ENCODE data around the gene PPT2.
A peak's percentile ranks its signal among the peaks of the same experiment; 100 is the strongest.

Gene PPT2

DNA sequence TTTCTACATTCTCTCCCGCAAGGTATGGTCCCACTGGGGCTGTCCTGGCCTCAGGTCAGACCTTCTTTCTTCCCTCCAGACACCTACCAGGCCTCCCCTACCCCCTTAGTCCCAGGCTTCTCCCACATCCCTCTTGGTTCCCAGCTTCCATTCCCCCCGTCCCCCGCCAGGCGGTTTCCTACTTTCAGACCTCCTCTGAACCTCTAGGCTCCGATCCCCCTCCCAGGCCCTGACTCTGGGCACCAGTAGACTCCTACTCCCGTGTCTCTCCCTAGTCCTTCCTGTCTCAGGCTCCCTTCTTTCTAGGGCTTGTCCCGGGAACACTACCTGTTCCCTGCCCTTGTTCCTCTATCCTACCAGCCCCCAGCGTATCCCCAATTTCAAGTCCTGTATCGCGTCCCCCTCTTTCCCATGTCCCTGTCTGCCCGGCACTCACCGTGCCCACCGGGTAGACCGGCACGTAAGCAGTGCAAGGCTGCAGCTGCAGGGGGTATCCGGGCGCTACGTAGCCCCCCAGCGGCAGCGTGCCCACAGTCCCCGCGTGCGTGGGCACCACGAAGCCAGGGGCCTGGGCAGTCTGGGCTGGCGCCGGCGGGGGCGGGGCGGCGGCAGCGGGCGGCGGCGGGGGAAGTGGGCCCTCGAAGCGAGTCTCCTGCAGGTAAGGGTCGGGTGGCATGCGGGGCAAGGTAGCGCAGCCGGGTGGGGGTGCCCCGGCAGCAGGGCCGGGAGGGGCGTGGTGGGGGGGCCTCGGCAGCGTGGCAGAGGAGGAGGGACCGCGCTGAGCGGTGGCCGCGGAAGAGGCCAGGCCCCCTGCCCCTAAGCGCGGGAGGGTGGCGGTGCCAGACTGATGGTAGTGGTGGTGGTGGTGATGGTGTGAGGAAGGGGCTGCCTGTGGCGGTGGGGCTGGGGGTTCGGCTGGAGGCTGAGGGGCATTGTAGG, 3.7 kb upstream of the PPT2 start:
- H3K27ac ChIP-seq, result no peak overlapping the region

DNA sequence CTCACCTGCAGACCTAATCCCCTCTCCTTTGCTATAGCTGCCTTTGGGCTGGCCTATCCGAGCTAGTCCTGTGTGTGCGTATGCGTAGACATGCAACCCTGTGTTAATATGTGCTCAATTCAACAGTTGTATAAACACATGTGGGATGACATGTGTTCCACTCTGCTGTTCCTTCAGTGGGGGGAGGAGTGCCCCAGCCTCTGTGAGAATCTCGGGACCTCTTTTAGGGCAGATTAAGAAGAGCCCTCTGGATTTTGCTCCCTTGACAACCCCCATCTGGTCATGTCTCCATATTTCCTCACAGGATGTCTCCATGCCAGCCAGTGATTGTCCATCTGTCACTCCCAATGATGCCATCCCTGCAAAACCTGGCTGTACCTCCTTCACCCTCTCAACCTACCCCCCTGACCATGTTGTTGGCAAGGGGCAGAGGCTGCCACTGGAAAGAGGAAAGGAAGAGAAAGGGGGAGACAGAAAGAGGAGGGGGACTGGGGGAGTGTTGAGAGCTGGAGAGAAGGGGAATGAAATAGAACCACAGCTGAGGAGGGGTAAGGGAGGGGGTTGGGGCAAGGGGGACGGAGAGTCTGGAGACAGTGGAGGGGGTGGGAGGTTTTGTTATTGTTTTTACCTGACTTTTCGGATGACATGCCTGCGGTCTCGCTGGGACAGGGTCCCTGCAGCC, 2.6 kb upstream of the PPT2 start:
- H3K27ac ChIP-seq, result no peak overlapping the region
- DNase-seq (ENCODE audit: low read depth, low spot score), result no peak

More for the DNA sequence above, 3.7 kb upstream of the PPT2 start:
- DNase-seq (ENCODE audit: low read depth, low spot score), result no peak

DNA sequence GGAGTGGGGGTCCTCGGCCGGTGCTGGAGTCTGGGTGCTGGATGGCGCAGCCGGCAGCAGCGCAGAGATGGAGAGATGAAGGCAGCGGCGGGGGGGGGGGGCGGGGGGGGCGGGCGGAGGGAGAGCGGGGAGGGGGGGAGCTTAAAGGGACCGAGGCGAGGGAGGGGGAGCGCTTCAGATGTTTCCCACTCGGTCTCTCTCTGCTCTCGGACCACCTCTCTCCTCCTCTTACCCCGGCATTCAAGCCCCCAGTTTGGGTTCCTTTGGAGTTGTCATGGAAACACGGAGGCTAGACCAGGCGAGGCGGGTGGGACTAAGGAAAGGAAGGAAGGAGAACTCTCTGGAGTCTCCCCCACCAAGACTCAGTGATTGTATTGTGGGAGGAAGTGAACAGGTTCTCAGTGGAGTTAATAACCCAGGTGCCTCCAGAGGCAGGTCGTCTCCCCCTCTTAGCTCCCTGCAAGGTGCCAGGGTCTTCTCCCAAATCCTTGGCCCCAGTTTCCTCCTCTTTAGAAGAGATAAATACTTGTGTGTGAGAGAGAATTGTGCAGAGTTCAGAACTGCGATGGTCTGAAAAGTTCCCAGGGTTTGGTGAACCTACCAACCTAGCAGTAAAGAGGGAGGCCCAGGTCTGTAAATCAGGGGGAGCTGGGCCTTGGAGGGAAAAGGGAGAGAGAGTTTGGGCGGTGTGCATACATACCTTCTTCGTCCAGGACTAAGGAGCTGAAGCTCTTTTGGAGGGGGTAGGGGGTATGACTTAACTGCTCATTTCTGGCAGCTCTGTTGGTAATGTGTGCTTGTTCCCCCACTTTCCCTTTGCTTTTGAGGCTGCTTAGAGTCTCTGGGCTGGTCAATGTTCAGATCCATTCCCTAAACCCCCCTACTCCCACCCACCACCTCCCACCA, 1.8 kb upstream of the PPT2 start, which contains the start of gene PRRT1:
Gene PRRT1, minus strand, starts transcription at position 77 of the 906 bp plus-strand sequence. CDS start 112 bp downstream, outside the sequence.
- DNase-seq (ENCODE audit: low read depth, low spot score), result no peak
- H3K27ac ChIP-seq, result peak within 1 kb of the TSS; percentile 58

DNA sequence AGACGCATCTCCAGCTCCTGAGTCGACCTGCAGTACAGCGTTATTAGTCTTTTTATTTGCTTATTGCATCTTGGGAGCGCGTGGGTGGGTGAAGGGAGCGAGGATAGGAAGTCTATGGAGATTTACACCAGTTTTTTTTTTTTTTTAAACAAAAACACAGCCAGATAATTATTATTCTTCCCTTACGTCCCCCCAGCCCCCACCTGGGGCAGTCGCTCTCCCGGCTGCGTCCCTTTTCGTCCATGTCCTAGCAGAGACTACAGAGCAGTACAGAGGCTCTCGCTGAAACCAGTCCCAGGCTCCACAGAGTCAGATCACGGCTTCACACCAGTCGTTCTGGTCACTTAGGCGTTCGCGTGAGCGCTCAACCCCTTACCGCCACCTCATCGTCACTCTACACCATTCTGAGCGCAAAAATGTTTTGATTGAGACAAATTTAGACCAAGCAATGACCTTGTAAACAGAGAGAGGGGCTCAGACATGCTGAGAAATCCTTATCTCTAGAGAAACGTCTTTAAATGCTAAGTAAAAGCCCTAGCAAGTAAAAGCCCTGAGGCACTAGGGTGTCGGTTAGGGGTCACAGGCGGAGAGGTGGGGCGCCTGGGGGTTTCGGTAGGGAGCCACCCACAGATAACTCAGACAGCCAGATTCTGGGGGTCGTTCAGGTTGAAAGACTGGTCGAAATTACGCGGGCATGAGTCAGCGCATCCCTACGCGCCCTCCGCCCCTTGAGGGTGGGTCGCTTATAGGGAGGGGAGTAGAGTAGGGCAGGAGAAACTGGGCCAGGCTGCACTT, 975 bp upstream of the PPT2 start:
- DNase-seq (ENCODE audit: low read depth, low spot score), result no peak
- peak overlapping the region; percentile 58 for H3K27ac ChIP-seq

DNA sequence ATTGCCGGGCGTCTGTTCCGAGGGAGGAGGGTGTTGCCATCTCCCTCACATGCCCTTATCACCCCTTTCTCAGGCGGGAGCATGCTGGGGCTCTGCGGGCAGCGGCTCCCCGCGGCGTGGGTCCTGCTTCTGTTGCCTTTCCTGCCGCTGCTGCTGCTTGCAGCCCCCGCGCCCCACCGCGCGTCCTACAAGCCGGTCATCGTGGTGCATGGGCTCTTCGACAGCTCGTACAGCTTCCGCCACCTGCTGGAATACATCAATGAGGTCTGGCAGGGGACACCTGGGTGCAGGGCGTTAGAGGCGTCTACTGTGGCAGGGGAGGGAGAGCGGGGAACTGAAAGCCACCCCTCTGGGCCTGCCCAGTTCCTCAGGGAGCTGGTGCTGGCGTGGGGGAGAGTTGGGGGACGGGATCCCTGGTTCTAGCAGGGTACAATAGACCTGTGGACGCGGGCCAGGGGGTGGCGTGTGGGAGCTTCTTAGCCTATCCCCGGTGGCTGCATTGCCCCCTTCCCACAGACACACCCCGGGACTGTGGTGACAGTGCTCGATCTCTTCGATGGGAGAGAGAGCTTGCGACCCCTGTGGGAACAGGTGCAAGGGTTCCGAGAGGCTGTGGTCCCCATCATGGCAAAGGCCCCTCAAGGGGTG, 697 bp downstream of the PPT2 start:
- peak overlapping the region; percentile 58 for H3K27ac ChIP-seq
- no peak for DNase-seq (ENCODE audit: low read depth, low spot score)

DNA sequence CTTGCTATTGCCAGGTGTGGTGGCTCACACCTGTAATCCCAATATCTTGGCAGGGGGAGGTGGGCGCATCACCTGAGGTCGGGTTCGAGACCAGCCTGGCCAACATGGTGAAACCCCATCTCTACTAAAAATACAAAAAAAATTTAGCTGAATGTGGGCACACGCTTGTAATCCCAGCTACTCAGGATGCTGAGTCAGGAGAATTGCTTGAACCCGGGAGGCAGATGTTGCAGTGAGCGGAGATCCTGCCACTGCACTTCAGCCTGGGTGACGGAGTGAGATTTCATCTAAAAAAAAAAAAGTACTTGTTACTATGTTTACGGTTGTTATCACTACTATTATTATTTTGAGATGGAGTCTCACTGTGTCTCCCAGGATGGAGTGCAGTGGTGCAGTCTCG, 3.0 kb downstream of the PPT2 start:
- no peak overlapping the region for H3K27ac ChIP-seq
- no peak for DNase-seq (ENCODE audit: low read depth, low spot score)

DNA sequence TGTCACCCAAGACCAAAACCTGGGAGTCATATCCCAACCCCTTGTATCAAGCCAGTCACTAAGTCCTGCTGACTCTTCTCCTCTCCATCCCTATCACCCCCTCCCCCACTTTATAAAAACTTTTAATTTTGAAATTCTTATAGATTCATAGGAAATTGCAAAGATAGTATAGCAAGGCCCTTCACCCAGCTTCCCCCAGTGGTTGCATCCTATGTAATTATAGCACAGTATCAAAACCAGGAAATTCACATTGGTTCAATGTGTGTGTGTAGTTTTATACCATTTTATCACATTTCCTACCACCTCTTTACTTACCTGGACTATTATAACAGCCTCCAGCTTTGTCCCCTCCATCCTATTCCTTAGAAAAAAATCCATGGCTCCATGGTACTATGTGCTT, 4.1 kb downstream of the PPT2 start:
- no peak overlapping the region for H3K27ac ChIP-seq
- DNase-seq (ENCODE audit: low read depth, low spot score), result no peak

DNA sequence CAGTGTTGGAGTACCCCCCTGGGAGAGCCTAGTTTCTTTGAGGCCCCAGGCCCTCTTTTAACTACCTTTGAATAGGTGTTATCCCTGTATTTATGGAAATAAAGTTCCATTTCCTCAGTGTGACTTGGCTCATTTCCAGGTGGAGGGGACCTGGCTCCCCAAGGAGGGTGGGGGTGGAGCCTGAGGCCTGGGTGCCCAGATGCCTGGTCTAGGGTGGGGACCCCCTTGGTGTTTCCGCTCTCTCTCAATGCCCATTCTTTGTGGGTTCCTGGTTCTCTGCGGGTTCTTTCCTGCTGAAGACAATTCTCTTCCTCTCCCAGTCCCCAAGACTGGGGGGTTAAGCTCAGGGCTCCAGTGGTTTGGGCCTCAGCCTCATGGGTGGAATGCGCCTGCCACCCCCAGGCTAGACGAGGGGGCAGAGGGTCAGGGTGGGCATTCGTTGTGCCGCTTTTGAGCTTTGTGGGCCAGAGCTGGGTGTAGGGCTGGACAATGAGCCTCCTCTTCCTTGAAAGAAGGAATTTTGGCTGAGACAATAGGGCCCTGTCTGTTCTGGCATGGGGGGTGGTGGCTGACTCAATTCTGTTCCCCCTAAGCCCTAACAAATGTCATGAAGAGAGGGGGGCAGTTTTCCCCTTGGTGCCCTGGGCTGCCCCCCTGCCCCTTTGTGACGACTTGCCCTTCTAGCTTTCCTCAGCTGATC, 9.8 kb downstream of the PPT2 start:
- DNase-seq (ENCODE audit: low read depth, low spot score), result no peak
- no peak overlapping the region for H3K27ac ChIP-seq

DNA sequence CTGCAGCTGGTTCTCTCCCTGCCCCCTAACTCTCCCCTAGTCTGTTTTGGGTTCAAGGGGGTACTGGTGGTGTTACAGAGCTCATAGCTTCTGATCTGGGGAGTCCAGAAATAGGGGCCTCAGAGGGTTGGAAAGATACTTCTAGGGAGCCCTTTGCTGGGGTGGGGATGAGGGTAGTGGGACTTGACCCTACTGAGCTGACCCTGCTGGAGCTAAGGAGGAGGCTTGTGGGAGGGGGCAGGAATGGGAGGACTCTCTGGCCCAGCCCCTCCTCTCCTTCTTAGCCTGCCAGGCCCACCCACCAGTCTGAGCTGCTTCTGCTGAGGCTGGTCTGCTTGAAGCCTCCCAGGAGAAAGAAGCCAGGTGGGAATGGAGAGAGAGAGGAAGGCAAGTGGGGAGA, 10.4 kb downstream of the PPT2 start, which contains the start of gene EGFL8:
Gene EGFL8, plus strand, starts transcription at position 301 of the 400 bp plus-strand sequence. CDS start 1,571 bp downstream, outside the sequence.
- no peak within 1 kb of the TSS for H3K27ac ChIP-seq
- DNase-seq (ENCODE audit: low read depth, low spot score), result no peak

DNA sequence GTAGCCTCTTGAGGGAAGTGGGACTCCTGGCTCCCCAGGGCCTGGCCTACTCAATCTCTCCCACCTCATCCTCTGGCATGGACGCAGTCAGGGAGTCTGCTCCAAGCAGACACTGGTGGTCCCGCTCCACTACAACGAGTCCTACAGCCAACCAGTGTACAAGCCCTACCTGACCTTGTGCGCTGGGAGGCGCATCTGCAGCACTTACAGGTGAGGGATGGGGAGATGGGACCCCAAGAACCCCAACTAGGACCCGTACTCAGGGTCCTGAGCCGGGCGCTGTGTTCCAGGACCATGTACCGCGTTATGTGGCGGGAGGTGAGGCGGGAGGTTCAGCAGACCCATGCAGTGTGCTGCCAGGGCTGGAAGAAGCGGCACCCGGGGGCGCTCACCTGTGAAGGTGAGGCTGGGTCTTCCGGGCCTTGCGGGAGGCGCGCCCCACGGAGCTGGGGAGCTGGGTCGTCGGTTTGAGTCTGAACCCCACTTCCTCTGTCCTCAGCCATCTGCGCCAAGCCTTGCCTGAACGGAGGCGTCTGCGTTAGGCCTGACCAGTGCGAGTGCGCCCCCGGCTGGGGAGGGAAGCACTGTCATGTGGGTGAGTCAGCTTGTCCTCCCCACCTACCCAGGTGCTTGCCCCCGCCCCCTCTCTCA, 12.6 kb downstream of the PPT2 start:
- no peak for DNase-seq (ENCODE audit: low read depth, low spot score)
- H3K27ac ChIP-seq, result no peak overlapping the region

DNA sequence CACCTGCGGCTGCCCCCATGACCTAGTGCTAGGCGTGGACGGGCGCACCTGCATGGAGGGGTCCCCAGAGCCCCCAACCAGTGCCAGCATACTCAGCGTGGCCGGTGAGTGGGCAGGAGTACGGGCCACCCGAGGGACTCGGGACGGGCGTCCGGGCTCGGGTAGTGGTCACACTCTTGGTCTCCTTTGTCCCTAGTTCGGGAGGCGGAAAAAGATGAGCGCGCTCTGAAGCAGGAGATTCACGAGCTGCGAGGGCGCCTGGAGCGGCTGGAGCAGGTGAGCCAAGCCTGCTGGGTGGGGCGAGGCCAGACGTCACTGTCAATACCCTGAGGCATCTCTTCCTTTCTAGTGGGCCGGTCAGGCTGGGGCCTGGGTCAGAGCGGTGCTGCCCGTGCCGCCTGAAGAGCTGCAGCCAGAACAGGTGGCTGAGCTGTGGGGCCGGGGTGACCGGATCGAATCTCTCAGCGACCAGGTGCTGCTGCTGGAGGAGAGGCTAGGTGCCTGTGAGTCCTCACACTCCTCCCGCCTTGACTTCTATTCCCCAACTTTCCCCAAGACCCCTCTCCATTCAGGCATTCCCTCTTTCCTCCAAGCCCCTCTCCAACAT, 13.3 kb downstream of the PPT2 start:
- H3K27ac ChIP-seq, result no peak overlapping the region

DNA sequence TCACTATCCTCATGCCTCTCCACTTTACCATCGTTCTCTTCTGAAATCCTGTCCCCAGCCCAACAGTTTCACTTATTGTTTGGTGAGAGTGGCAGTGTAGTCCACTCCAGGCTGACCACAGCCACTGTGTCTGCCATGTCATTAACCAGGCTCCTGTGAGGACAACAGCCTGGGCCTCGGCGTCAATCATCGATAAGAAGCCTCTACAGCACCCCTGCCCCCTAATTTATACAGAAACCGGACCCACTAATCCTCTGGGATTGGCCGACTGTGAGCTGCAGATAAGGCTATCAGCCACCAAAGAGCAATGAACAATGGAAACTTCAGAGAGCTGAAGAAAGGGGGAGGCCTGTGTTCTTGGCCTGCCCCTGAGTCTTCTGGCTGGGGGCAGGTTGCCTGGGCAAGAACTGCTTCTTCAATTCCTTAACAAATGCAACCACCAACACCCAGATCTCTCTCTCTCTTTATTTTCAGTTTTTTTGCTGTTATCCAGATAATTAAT, 13.9 kb downstream of the PPT2 start:
- H3K27ac ChIP-seq, result no peak overlapping the region
- DNase-seq (ENCODE audit: low read depth, low spot score), result no peak

More for the DNA sequence above, 13.3 kb downstream of the PPT2 start:
- no peak for DNase-seq (ENCODE audit: low read depth, low spot score)

DNA sequence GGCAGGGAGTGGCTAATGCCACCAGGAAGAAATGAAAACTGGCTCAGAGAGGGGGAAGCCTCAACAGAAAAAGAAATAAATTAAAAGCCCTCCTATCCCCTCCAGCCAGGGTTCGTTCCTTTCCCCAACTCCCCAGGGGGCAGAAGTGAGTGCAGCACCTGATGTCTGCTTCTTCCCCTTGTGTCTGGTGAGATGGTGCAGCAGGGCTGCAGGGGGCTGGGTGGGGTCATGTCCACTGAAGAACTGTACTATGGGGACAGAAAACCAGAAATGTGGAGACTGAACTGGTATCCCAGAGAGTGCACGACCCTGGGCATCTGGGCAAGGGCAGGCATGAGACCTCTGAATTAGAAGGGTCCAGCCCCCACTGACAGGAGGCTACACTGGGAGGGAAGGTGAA, 14.4 kb downstream of the PPT2 start:
- H3K27ac ChIP-seq, result no peak overlapping the region
- DNase-seq (ENCODE audit: low read depth, low spot score), result no peak

DNA sequence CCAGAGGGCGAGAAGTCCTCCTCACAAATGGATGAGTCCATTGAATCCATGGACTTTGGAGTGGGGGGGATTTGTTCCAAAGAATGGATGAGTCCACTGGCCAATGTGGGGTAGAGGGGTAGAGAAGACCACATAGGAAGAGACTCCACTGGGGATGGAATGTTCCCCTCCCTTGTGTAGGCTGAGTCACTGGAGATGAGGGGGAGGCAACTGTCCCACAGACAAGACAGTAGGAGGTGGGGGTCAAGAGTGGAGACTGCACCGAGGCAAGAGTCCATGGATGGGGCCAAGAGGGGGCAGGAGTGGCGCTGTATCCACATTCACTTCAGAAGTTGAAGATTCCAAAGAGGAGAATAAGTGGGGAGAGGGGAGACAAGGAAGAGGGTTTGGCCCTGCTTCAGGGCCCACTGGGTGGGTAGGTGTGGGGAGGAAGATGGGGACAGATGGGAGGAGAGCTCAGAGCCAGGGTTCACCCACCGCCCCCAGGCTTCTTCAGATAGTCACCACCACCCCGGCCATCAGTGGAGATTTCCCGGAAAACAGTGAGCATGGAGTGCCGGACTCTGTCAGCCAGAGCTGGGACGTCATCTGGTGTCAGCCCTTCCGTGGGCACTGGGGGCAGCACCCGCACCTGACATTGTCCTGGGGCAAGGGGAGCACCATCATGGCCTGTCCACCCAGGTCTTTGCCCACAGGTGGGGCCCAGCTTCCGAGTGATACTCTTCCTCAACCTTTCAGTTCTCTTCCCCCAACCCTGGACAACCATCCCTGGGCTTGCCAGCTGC, 15.1 kb downstream of the PPT2 start:
- DNase-seq (ENCODE audit: low read depth, low spot score), result no peak
- H3K27ac ChIP-seq, result no peak overlapping the region

DNA sequence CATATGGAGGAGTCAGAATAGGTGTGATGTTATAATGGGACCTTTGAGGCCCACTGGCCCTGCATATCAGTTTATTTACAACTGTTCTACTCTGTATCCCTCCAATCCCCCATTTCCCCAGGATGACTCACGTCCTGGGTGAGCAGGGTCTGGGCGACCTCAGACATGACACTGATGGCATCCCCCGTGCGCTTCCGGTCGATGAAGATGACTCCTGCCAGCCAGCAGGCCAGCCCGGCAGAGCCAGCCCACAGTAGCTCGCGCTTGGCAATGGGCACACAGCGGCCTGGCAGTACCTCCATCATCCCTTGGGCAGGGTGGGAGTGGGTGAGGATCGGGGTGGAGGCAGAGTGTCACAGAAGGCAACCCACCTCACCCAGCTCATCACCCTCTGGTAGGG, 16.4 kb downstream of the PPT2 start:
- H3K27ac ChIP-seq, result no peak overlapping the region
- DNase-seq (ENCODE audit: low read depth, low spot score), result no peak

DNA sequence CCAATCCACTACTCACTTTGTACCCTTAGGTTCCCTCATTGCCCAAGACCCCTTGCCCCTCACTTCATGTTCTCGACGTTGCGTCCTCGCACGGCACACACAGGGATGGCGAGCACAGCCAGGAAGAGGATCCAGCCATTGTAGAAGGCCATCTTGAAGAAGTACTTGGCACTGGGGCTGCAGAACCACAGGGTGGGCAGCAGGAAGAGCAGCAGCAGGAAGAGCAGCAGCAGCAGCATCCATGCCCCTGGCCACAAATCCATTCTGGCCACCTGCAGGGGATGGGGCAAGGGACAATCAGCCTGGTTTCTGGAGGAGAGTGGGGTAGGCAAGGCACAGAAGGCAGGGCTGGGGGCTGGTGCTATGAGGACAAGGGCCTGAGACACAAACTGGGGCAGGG, 17.3 kb downstream of the PPT2 start:
- no peak overlapping the region for H3K27ac ChIP-seq

More for the DNA sequence above, 17.3 kb downstream of the PPT2 start:
- no peak for DNase-seq (ENCODE audit: low read depth, low spot score)
